Left kidney (tissue), 2 donors: ENCODE data around the gene GABARAPL1. TPM values are rescaled to one million over a fixed set of nuclear protein-coding genes. Genes with fewer than 3 reads are reported as not detected.

Experiments used
- DNase-seq: peaks from one replicate; pipeline ENCODE4 v3.0.0-alpha.2; 2013
- polyA plus RNA-seq: library from polyadenylated mRNA; unstranded; fragments of 120-200 nt; gene quantifications from one replicate; pipeline ENCODE4 v1.2.1, GENCODE V29; 2013; ENCODE audit not compliant: insufficient read length

Gene GABARAPL1
- polyA plus RNA-seq, 1 donor = 74.4 TPM

DNA sequence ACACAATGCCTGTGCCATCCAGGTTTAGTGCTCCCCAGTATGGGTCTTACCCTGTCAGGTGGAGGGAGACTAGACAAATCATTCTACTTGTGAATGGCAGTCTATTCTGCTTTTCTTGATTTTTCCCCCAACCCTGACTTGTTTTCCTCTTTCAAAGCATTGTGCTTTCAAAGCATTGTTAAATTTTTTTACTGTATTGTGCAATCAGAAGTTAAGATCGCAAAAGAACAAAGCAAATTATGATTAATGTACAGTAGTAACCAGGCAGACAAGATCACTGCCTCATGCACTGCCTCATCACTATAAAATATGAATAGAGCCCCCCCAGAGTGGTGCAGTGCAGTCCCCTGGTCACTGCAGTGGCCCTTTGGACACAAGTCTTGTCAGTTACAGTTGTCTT lies 14.1 kb downstream of the GABARAPL1 start:
- no peak for DNase-seq

DNA sequence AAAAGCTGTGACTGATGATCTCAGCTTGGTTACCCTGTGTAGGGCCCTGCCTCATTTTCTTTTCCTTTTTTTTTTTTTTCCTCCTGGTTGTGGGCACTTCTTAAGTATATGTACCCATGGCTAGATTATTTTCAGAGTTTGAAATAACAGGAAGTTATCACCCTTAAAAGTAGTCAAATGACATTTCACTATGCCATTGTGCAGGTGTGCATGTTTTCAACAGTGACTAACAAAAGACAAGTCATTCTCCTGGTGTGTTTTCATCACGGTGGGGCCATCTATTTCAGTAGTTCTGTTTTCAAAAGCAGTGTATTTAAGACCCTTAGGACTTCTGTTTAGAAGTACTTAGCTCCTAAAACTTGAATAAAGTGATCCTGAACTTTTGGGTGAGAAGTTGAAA lies 15.0 kb downstream of the GABARAPL1 start:
- no peak for DNase-seq

DNA sequence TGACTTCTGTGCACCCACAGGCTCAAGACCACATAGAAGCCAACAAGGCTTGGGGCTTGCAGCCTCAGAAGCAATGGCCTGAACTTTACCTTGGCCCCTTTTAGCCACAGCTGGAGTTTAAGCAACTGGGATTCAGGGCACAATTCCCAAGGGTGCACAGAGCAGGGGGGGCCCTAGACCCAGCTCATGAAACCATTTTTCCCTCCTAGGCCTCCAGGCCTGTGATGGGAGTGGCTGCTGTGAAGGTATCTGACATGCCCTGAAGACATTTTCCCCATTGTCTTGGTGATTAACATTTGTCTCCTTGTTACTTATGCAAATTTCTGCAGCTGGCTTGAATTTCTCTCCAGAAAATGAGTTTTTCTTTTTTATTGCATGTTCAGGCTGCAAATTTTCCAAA lies 21.9 kb downstream of the GABARAPL1 start:
- DNase-seq = no peak

DNA sequence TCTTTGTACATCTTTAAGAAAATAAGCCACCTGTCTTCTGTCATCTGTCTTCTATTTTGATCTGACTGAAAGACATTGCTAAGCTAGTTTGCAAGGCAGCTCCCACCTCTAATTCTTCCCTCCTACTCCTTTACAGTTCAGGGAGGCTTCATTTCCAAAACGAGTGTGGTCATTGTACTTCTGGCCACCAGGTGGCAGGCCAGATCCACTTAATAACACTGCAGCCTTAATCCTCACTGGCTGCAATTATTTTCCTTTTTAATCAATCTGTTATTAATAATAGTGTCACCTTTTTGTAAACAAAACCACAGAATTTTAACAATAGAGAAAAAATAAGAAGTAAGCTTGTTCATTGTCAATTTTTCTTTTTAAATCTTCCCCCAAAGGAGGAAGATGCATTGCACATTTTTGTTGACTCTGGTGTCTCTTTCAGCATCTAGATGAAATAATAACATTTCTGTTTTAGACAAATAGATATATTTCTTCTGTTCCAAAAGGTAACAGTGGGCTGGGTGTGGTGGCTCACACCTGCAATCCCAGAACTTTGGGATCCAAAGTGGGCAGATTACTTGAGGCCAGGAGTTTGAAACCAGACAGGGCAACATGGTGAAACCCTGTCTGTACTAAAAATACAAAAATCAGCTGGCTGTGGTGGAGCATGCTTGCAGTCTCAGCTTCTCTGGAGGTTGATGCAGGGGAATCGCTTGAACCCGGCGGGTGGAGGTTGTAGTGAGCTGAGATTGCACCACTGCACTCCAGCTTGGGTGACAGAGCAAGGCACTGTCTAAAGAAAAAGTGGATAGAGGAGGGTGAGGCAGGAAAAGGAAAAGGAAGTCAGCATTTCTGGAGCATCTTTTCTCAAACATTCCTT lies 23.3 kb downstream of the GABARAPL1 start:
- DNase-seq = peak; percentile 26

DNA sequence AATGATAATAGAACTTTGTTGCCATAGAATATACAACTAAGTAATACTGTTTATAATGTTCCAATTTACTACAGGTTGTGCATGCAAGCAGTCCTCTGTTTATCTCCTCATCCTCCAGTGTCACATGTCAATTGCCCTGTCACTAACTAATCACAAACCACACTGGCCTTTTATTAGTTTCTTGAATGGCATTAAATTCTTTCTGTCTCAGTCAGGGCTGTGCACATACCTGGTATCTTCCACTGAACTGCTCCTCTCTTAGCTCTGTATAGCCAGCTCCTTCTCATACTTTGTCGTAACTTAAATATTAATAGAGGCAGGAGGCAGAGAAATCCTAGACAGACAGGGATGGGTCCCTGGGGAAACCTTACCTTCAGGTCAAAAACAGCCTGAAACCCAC lies 24.0 kb downstream of the GABARAPL1 start:
- DNase-seq = no peak

DNA sequence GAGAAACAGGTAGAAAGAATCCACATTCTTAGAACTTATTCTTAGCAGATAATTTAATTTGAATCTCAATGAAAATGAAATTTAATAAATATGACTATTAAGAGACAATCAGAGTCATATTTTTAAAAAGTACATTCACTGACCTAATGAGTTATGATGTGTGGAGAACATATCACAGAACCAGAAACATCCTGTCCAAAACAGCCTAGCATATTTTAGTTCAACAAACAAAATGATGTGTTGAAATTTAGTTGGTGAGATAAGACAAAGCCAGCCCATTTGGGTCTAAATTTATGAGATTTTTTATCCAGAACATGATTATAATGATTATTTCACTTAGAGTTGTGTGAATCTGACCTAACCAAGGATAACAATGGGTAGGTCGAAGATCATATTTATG lies 25.8 kb downstream of the GABARAPL1 start:
- DNase-seq = no peak

DNA sequence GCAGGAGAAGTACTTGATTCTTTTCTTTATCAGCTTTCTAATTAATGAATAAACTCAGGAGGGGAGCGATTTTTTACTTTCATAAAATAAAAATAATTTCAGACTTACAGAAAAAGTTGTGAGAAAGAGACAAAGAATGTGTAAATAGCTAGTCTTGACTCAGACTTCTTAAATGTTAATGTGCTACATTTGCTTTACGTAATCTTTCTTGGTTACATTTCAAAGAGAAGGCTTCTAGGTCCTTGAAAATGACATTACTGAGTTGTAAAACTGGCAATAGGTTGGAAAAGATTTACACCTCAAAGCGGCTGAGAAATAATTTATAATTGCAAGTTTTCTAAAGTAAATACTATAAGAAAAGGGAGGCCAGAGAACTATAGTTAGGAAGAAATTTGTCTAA lies 28.6 kb downstream of the GABARAPL1 start:
- no peak for DNase-seq

DNA sequence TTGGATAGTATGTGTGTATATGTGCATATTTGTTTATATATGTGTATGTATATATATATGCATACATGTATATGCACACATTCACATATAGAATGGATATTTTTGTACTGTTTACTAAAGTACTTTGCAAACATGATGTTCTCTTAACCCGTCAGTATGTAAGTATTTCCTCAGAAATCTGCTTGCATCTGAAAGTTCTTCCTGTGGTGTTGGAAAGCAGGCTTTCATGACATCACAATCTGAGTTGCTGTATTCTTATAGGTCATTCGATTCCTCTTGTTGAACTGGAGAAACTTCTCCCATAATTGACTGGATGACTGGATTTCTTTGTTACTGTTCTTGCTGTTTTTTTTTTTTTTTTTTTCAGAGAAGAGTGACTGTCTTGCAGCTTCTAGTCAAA lies 29.1 kb downstream of the GABARAPL1 start:
- DNase-seq = no peak

DNA sequence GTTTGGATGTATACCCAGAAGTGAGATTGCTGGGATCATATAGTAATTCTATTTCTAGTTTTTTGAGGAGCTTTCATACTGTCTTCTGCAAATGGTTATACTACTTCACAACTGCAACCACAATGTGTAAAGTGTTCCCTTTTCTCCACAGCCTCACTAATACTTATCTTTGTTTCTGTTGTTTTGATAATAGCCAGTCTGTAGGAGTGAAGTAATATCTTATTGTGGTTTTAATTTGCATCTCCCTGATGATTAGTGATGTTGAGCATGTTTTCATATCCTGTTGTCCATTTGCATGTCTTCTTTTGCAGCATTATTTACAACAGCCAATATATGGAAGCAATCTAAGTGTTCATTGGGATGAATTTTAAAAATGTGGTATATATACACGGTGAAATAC lies 29.9 kb downstream of the GABARAPL1 start:
- no peak for DNase-seq

DNA sequence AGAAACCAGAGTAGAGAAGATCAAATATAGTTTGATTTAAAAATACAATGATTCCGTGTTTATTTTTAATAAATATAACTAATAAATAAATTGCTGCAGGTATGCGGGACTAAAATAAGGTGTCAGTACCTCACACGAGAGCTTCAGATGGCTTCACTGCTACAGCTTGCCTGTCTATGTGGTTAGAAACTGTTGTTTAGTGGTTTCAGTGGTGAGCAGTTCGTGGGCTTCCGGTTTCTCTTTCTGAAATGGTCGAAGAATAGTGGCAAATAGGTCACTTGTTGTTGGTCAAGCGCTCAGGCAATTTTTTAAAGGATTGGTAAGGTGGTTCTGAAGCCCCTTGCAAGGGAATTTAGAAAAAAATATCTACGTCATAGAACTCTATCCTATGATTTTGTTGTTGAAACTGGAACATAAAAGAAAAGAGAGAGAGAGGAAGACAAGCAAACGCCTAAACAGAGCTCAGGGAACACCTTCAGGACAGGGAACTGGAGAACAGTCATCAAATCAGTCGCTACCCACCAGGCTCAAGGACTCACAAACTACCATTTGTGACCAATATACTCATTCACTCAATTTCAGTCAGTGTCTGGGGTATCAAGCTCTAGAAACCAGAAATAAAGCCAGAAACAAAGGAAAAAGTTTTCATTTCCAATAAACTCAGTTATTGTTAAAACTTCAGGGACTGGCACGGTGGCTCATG lies 31.3 kb downstream of the GABARAPL1 start:
- no peak for DNase-seq

DNA sequence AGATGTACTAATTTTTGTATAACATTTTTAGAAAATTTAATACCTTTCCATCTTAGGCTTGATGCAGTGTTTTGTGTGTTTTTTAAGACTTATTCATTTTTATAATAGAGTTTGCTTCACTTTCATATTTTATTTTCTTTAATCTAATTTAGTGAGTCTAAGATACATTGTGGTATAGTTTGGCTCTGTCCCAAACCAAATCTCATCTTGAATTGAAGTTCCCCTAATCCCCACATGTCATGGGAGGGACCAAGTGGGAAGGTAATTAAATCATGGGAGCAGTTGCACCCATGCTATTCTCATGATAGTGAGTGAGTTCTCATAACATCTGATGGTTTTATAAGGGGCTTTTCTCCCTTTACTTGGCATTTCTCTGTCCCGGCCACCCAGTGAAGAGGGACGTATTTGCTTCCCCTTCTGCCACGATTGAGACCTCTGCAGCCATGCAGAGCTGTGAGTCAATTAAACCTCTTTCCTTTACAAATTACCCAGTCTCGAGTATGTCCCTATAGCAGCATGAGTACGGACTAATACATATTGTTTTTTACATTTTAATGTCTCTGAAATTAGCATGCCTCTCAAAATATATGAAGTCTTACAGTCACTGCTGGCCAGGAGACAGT lies 34.9 kb downstream of the GABARAPL1 start:
- no peak for DNase-seq

DNA sequence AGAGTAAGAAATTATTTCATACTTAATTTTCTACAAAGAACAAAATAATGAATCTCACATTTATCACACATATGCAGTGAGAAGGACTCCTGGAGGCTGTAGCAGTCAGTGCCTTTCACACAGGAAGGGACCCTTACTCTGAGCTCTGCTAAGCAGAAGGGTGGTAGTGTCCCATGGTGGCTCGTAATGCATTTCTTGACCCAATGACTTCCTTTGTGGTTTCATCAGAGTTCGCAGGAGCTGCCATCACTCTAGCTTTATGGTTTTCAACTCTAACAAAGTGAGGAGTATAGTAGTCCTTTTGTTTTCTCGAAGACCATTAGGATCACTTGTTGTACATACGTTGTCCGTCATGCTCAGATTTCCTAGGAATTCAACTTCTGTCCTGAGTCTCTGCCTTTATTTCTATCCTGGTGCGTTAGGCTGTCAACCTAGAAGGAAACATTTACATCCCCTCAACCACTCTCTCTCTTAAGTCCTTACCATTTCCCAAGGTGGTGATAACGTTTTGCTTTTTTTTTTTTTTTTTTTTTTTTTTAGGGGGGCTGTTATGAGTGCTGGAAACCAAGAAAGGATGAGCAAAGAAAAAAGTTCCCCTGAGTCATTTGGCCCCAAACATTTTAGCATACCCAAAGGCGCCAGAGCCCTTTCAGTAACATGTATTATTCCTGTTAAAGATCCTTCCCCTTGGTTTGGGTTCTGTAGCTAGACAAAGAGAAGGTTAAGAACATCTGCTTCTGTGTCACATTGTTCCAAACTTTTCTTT lies 37.2 kb downstream of the GABARAPL1 start:
- DNase-seq = no peak

DNA sequence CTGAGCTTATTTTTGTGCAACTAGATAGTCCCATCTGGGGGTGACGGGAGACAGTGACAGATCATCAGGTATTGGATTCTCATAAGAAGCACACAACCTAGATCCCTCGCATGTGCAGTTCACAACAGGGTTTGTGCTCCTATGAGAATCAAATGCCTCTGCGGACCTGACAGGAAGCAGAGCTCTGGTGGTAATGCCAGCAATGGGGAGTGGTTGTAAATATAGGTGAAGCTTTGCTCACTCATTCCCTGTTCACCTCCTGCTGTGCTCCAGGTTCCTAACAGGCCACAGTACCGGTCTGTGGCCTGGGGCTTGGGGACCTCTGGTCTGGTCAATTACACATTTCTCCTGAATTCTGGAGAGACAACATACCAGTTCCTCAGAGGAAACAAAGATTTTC lies 39.0 kb downstream of the GABARAPL1 start:
- no peak for DNase-seq

DNA sequence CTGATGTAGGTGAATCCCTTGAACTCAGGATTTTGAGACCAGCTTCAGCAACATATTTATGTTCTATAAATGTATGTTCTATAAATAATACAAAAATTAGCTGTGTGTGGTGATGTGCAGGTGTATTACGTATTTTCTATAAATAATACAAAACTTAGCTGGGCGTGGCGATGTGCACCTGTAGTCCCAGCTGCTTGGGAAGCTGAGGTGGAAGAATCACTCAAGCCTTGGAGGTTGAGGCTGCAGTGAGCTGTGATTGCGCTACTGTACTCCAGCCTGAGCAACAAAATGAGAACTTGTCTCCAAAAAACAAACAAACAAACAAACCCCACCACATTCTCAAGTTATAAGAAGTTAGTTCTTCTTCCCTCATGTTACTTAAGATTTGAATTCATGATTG lies 39.5 kb downstream of the GABARAPL1 start:
- DNase-seq = no peak

DNA sequence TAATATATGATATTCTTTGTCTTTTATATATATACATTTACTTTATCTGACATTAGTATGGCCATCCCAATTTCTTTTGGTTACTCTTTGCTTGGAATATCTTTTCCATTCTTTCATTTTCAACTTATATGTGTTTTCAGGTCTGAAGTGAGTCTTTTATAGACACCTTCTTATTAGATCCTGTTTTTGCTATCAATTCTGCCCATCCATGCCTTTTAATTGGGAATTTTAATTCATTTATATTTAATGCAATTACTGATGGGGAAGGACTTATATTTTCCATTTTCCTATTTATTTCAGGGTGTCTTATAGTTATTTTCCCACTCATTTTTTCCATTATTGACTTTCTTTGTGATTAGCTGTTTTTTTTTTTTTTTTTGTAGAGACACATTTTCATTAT lies 43.4 kb downstream of the GABARAPL1 start:
- no peak for DNase-seq

DNA sequence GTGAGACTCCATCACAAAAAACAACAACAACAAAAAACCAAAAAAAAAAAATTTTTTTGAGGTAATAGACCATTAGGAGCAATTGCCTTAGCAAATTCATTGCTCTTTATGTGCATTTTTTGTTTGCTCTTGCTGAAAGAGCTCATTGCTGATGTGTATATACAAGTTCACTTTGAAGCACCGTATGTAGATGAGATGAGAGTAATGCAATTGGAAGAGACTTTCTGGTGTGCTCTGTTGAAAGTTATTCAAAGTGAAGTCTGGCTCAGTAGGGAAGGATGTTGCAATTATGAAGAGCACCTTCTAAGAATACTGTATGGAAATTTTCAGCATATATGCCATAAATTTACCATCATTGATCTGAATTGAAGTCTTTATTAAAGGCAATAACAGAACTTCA lies 48.2 kb downstream of the GABARAPL1 start:
- no peak for DNase-seq

DNA sequence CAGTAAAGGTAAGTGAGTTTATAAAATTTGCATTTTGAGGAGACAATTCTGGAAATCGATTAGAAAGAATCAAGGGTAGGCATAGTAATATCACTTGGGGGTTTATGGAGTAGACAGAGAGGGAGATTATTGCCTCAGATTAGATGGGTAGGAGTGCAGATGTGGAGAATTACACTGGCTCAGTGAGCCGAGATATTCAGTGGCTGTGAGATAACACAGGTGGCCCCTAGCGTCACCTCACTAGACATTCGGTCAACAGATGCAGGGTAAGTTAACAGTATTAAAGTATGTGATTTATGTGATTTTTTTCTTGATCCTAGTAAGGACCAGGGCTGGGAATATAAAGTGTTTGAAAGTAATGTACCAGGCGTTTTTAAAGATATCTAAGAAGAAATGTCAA lies 55.4 kb downstream of the GABARAPL1 start:
- DNase-seq = no peak

DNA sequence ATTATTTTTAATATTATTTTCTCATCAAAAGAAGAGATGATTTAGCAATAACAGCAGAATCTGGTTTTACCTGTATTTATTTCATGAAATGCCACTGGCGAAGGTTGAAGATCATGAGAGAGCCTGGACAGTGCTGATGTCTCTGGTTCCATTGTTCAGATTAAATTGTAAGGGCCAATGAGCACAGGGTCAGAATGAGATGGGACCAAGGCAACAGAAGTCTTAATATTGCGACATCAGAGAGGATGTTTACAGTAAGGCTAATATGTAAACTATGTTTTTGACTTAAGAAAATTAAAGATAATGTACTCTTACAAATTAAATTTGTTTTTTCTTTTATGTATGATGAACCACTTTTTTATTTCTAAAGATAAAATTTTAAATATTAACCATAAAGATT lies 59.8 kb downstream of the GABARAPL1 start:
- no peak for DNase-seq
